ENCODE data around the gene SERPINA4.

- TF ChIP-seq POLR2A (IDR thresholded peaks at IDR 0.05; ENCODE audit: low read depth, low read length), result no peak
- TF ChIP-seq TAF1 (IDR thresholded peaks at IDR 0.05; ENCODE audit: borderline replicate concordance, low read depth, low read length), result no peak
These were observed 36.5 kb downstream of the SERPINA4 start for GRCh38 chr14:94597788-94598187.

Measured in GM12892 (cell line).